Fibroblast of lung (primary cell): Measurements from ENCODE around the gene PARK7.

Experiments
- EZH2 ChIP-seq: IDR thresholded peaks from 2 replicates; pipeline ENCODE4 v1.5.1; 2012; ENCODE audit warnings: low read length, control low read depth, mild to moderate bottlenecking; ENCODE audit errors: missing control alignments
- TF ChIP-seq, protein P1 (sequence below), 2 donors: IDR thresholded peaks in 1 of 2; conservative IDR thresholded peaks in 1 of 2; 1 replicate in 1 of 2; 2 replicates in 1 of 2; pipeline ENCODE4 v1.5.1; 2011 to 2012; ENCODE audit warnings: low read length in 2 of 2, control low read depth in 1 of 2, inconsistent platforms in 1 of 2, low read depth in 1 of 2, mild to moderate bottlenecking in 1 of 2

DNA sequence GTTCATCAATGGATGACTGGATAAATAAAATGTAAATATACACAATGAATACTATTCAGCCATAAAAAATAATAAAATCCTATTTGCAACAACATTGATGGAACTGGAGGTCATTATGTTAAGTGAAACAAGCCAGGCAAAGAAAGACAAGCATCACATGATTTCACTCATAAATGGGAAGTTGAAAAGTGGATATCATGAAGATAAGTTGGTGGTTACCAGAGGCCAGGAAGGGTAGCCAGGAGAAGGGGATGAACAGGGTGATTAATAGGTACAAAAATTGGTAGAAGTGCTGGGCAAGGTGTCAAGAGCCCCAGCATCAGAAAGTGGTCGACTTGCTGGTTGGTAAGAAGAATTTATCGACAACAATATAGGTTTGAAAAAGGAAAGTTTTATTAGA is 1.3 kb upstream of the PARK7 start:
- TF ChIP-seq, protein P1, sequence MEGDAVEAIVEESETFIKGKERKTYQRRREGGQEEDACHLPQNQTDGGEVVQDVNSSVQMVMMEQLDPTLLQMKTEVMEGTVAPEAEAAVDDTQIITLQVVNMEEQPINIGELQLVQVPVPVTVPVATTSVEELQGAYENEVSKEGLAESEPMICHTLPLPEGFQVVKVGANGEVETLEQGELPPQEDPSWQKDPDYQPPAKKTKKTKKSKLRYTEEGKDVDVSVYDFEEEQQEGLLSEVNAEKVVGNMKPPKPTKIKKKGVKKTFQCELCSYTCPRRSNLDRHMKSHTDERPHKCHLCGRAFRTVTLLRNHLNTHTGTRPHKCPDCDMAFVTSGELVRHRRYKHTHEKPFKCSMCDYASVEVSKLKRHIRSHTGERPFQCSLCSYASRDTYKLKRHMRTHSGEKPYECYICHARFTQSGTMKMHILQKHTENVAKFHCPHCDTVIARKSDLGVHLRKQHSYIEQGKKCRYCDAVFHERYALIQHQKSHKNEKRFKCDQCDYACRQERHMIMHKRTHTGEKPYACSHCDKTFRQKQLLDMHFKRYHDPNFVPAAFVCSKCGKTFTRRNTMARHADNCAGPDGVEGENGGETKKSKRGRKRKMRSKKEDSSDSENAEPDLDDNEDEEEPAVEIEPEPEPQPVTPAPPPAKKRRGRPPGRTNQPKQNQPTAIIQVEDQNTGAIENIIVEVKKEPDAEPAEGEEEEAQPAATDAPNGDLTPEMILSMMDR (conservative IDR thresholded peaks at IDR 0.05 in 1 of 2, IDR thresholded peaks at IDR 0.05 in 1 of 2; ENCODE audit: low read depth in 1 of 2, low read length in 2 of 2) = no peak
- no peak for TF ChIP-seq EZH2
